Stomach (tissue), 4 donors: ENCODE measurements around the gene TOMT.

Source experiments
- CTCF ChIP-seq, 7 experiments: fragments of 450-650 bp in 4 of 7; fragments of 200-600 bp in 3 of 7; sonication (generic) in 3 of 7; IDR thresholded peaks; one replicate each; pipeline ENCODE4 v1.5.1; 2016 to 2019; ENCODE audit warnings: antibody characterized with exemption in 7 of 7, control low read depth in 2 of 7, mild to moderate bottlenecking in 1 of 7
- EP300 ChIP-seq: sonication (generic); formaldehyde crosslinking; IDR thresholded peaks from one replicate; pipeline ENCODE4 v1.6.1; 2017; ENCODE audit warnings: antibody characterized with exemption
- POLR2A ChIP-seq, 4 donors: fragments of 450-650 bp; IDR thresholded peaks; one replicate each; pipeline ENCODE4 v1.6.1; 2016; ENCODE audit warnings: antibody characterized with exemption in 4 of 4, control low read depth in 2 of 4, mild to moderate bottlenecking in 1 of 4, moderate library complexity in 1 of 4
- POLR2AphosphoS5 ChIP-seq, 3 donors: sonication (generic); formaldehyde crosslinking; IDR thresholded peaks; one replicate each; pipeline ENCODE4 v1.6.1; 2016; ENCODE audit warnings: antibody characterized with exemption in 3 of 3

GRCh38 chr11:72078477-72078876 lies 27.2 kb upstream of the TOMT start:
- no peak for TF ChIP-seq POLR2A (IDR thresholded peaks at IDR 0.05)
- no peak for TF ChIP-seq POLR2AphosphoS5 (IDR thresholded peaks at IDR 0.05)
- no peak for TF ChIP-seq EP300
- TF ChIP-seq CTCF (IDR thresholded peaks at IDR 0.05), result no peak
